Measurements from ENCODE around the gene SEC23A.

SEC23A gene

DNA sequence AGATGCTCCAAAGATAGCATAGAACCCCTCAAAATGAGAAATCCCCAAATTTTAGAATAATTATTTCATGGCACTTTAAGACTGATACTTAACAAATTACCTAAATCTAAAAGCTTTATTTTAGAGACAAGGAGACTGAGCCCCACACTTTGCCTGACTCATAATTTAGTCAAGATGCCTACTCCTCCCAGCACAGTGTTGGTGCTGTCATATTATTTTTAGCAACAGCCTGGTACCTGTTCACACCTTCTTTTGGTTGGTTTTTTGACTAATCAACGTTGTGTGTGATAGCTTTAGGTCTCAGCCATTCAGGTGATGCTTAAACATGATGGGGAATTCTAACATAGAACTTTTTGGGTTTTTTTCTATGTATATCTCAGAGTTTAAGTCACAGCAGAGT, 120.2 kb downstream of the SEC23A start:
- FAIRE-seq: no peak

DNA sequence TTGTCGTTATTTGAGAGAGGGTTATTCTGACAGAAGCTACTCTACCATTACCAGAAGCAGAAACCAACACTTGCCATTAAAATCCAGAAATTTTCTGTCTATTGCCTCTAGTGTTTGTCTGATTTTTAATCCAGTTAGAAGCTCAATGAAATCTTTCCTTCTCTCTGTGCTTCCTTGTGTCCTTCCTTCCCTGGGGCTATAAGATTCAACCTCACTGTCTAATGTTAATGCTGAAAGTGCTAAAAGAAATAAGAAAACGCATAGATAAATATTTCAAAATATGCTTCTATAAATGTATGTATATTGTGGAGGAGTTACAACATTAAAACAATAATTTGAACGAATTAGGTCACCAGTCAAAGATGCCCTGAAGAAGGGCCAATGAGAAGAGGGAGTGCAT, 120.8 kb downstream of the SEC23A start:
- FAIRE-seq: no peak
